ENCODE data around the gene MGAT4A. TPM values are rescaled to one million over a fixed set of nuclear protein-coding genes. Genes with fewer than 3 reads are reported as not detected.

MGAT4A gene
- total and polyA plus RNA-seq, 2 donors (not counting 1 experiment from before 2014, with no cell fraction given), result 16.5 to 32.7 TPM

DNA sequence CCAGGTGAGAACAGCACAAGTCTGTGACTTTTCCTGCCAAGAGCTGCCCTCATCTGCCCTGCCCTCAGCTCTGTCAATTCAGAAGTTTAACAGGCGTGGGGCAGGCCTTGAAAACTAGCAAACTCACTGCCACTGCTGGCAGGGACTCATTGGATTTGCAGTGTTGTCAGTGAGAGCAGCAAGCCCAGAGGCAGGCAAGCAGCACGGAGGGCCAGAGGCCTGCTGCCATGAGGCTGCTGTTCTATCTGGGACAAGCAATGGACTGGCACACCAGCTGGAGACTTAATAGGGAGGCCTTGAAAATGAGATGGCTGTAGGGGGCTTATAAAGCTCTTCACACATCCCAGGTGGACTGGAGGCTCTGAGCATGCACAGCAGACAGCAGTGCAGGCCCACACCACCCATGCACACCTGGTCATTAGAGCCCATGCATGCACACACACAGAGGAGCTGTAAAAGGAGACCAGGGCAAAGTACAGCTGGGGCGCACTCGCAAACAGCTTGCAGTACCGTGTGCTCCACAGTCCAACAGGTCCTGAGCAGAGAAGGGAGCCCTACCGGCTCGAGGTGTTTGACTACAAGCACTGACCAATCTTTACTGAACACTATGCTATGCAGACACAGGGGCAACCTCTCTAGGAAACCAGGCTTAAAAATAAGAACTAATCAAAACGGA lies 28.7 kb downstream of the MGAT4A start:
- 95% methylated on average over 7 of the region's 8 CpGs for WGBS (ENCODE audit: insufficient coverage)
- Histone ChIP-seq H3K27ac (ENCODE audit: low read length in 2 of 2) (no peak overlapping the region), H3K27me3 (replicated peaks in 1 of 4; ENCODE audit: control extremely low read depth in 1 of 4, control insufficient read depth in 3 of 4, insufficient read depth in 4 of 4, low read length in 3 of 4) (no peaks in the 10 kb centered on the region), H3K36me3 (replicated peaks in 1 of 2; ENCODE audit: control extremely low read depth in 1 of 2, control insufficient read depth in 1 of 2, extremely low read depth in 1 of 2, insufficient read depth in 2 of 2, low read length in 1 of 2) (no peaks in the 10 kb centered on the region), H3K4me1 (ENCODE audit: control insufficient read depth in 2 of 2, insufficient read depth in 2 of 2, low read length in 2 of 2) (peaks cover 0 to 9% of the 10 kb centered on the region in 2 donors), H3K9ac (ENCODE audit: low read length) (no peak overlapping the region), H3K79me2 (ENCODE audit: control insufficient read depth, insufficient read depth, low read length) (peaks cover 59% of the 10 kb centered on the region), H3K9me3 (ENCODE audit: control extremely low read depth in 1 of 3, control insufficient read depth in 2 of 3, insufficient read depth in 1 of 3, low read length in 2 of 3) (no peaks in the 10 kb centered on the region), H3K4me3 (ENCODE audit: control extremely low read depth in 1 of 5, extremely low read depth in 1 of 5, insufficient read depth in 1 of 5, low read depth in 2 of 5, low read length in 4 of 5) (no peak overlapping the region), H2AFZ (ENCODE audit: insufficient read depth, low read depth, low read length, poor library complexity, severe bottlenecking) (no peak overlapping the region), H3K4me2 (replicated peaks; ENCODE audit: low read depth, low read length, poor library complexity, severe bottlenecking) (no peak overlapping the region), H4K20me1 (ENCODE audit: control insufficient read depth, insufficient read depth, low read length, poor library complexity, severe bottlenecking) (no peaks in the 10 kb centered on the region)
- intact Hi-C loops (cut with micrococcal nuclease), result loop anchor here (10.0 kb wide), 1 partner anchor 47 kb away; no protein-coding TSS in a partner anchor
- ChIA-PET POLR2A (no interaction called here), CTCF (interaction anchor here (1.5 kb wide), 1 partner anchor 16 kb away, joined by 3 read pairs; no protein-coding TSS in a partner anchor)
- Mint-ChIP-seq H3K27me3 (no peaks in the 10 kb centered on the region), H3K9me3 (ENCODE audit: insufficient read depth) (no peaks in the 10 kb centered on the region), H3K4me3 (no peak overlapping the region), H3K27ac (peak overlapping the region; percentile 32), H3K4me1 (peaks cover 27% of the 10 kb centered on the region)
- TF ChIP-seq, protein P1, sequence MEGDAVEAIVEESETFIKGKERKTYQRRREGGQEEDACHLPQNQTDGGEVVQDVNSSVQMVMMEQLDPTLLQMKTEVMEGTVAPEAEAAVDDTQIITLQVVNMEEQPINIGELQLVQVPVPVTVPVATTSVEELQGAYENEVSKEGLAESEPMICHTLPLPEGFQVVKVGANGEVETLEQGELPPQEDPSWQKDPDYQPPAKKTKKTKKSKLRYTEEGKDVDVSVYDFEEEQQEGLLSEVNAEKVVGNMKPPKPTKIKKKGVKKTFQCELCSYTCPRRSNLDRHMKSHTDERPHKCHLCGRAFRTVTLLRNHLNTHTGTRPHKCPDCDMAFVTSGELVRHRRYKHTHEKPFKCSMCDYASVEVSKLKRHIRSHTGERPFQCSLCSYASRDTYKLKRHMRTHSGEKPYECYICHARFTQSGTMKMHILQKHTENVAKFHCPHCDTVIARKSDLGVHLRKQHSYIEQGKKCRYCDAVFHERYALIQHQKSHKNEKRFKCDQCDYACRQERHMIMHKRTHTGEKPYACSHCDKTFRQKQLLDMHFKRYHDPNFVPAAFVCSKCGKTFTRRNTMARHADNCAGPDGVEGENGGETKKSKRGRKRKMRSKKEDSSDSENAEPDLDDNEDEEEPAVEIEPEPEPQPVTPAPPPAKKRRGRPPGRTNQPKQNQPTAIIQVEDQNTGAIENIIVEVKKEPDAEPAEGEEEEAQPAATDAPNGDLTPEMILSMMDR (IDR thresholded peaks at IDR 0.05), result no peak
- no peak for TF ChIP-seq EZH2 (IDR thresholded peaks at IDR 0.05; ENCODE audit: borderline replicate concordance, insufficient read depth, low read depth, low read length, poor library complexity, severe bottlenecking)
- DNase-seq, result no peak
- ATAC-seq (ENCODE audit: low read depth), result no peak

DNA sequence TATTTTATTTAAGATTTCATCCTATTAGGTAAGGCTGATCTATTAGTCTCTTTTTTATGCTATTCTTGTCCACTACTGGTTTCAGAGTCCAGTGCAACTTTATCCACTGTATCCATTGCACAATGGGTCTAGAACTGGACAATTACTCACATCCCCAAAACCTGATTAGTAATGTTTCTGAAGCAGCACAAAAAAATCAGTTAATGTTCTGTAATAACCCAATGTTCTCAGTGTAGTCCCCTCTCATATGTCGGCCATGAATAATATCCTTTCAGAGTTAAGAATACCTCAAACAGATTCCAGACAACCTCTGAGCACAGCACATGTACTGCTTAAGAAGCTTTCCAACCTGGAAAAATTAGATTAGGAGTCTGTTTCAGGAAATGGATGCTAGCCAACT lies 29.7 kb downstream of the MGAT4A start:
- no peak overlapping the region for H3K27ac Mint-ChIP-seq
- no peaks in the 10 kb centered on the region for H3K27me3 ChIP-seq (replicated peaks in 1 of 4; ENCODE audit: control extremely low read depth in 1 of 4, control insufficient read depth in 3 of 4, insufficient read depth in 4 of 4, low read length in 3 of 4)
- H3K4me2 ChIP-seq (replicated peaks; ENCODE audit: low read depth, low read length, poor library complexity, severe bottlenecking), result no peak overlapping the region
- H3K4me3 Mint-ChIP-seq, result no peak overlapping the region
- H3K9me3 Mint-ChIP-seq (ENCODE audit: insufficient read depth), result no peaks in the 10 kb centered on the region
- no peaks in the 10 kb centered on the region for H3K9me3 ChIP-seq (ENCODE audit: control extremely low read depth in 1 of 3, control insufficient read depth in 2 of 3, insufficient read depth in 1 of 3, low read length in 2 of 3)
- DNase-seq (no peak), ATAC-seq (ENCODE audit: low read depth) (no peak)
- TF ChIP-seq, protein P1 (IDR thresholded peaks at IDR 0.05), result no peak
- no peak for TF ChIP-seq EZH2 (IDR thresholded peaks at IDR 0.05; ENCODE audit: borderline replicate concordance, insufficient read depth, low read depth, low read length, poor library complexity, severe bottlenecking)
- no peaks in the 10 kb centered on the region for H3K27me3 Mint-ChIP-seq
- H3K9ac ChIP-seq (ENCODE audit: low read length), result no peak overlapping the region
- H3K4me1 Mint-ChIP-seq, result peaks cover 30% of the 10 kb centered on the region
- H3K79me2 ChIP-seq (ENCODE audit: control insufficient read depth, insufficient read depth, low read length), result peaks cover 58% of the 10 kb centered on the region
- H3K4me1 ChIP-seq (ENCODE audit: control insufficient read depth in 2 of 2, insufficient read depth in 2 of 2, low read length in 2 of 2), result peaks cover 0 to 9% of the 10 kb centered on the region in 2 donors
- intact Hi-C loops (cut with micrococcal nuclease), result loop anchor here (10.0 kb wide), 1 partner anchor 46 kb away; no protein-coding TSS in a partner anchor
- H3K27ac ChIP-seq (ENCODE audit: low read length in 2 of 2), result no peak overlapping the region
- CTCF ChIA-PET, result interaction anchor here (0.8 to 1.5 kb wide), 2 partner anchors 17 to 32 kb away, joined by 3 read pairs; no protein-coding TSS in a partner anchor
- no peak overlapping the region for H3K4me3 ChIP-seq (ENCODE audit: control extremely low read depth in 1 of 5, extremely low read depth in 1 of 5, insufficient read depth in 1 of 5, low read depth in 2 of 5, low read length in 4 of 5)
- no peak overlapping the region for H2AFZ ChIP-seq (ENCODE audit: insufficient read depth, low read depth, low read length, poor library complexity, severe bottlenecking)
- H4K20me1 ChIP-seq (ENCODE audit: control insufficient read depth, insufficient read depth, low read length, poor library complexity, severe bottlenecking), result no peaks in the 10 kb centered on the region
- POLR2A ChIA-PET, result no interaction called here
- WGBS (ENCODE audit: insufficient coverage), result no CpG with 5 or more reads among the region's 1 CpG
- H3K36me3 ChIP-seq (replicated peaks in 1 of 2; ENCODE audit: control extremely low read depth in 1 of 2, control insufficient read depth in 1 of 2, extremely low read depth in 1 of 2, insufficient read depth in 2 of 2, low read length in 1 of 2), result no peaks in the 10 kb centered on the region
